Loucy (cell line): ENCODE data around the gene MBD6.
"Not testable (repeated sequence)": the region's sequence is repeated elsewhere in the genome, so short reads cannot be mapped to it uniquely, and the experiment has no call there.

Source experiments
- H2AFZ ChIP-seq: fragments of 200-600 bp; sonication (generic); 2 replicates; pipeline ENCODE4 v1.6.0; 2016; ENCODE audit warnings: antibody characterized with exemption, mild to moderate bottlenecking, low read length, moderate library complexity
- H3F3A ChIP-seq: fragments of 200-600 bp; 2 replicates; pipeline ENCODE4 v1.6.0; 2016; ENCODE audit warnings: antibody characterized with exemption, low read depth, mild to moderate bottlenecking
- H3K27me3 ChIP-seq: fragments of 200-600 bp; sonication (generic); 2 replicates; pipeline ENCODE4 v1.6.1; 2014; ENCODE audit warnings: low read length, mild to moderate bottlenecking; ENCODE audit not compliant: insufficient read depth, poor library complexity, severe bottlenecking
- H3K36me3 ChIP-seq: fragments of 200-600 bp; sonication (generic); 2 replicates; pipeline ENCODE4 v1.6.1; 2016; ENCODE audit warnings: low read length; ENCODE audit not compliant: insufficient read depth
- H3K4me1 ChIP-seq: fragments of 200-600 bp; sonication (generic); 2 replicates; pipeline ENCODE4 v1.5.1; 2014; ENCODE audit warnings: low read length, mild to moderate bottlenecking; ENCODE audit not compliant: insufficient read depth, poor library complexity, severe bottlenecking
- H3K4me2 ChIP-seq: fragments of 200-600 bp; sonication (generic); 2 replicates; pipeline ENCODE4 v1.6.0; 2014; ENCODE audit warnings: antibody characterized with exemption, low read length, low read depth, mild to moderate bottlenecking; ENCODE audit not compliant: poor library complexity, severe bottlenecking
- H3K4me3 ChIP-seq: fragments of 200-600 bp; sonication (generic); 2 replicates; pipeline ENCODE4 v1.5.1; 2014; ENCODE audit warnings: low read length, mild to moderate bottlenecking, mixed read lengths; ENCODE audit not compliant: poor library complexity, severe bottlenecking
- H3K79me2 ChIP-seq: fragments of 200-600 bp; sonication (generic); 2 replicates; pipeline ENCODE4 v1.6.1; 2014; ENCODE audit warnings: low read length; ENCODE audit not compliant: insufficient read depth
- H3K9ac ChIP-seq: fragments of 200-600 bp; sonication (generic); 2 replicates; pipeline ENCODE4 v1.6.0; 2014; ENCODE audit warnings: mild to moderate bottlenecking, low read depth, low read length, moderate library complexity; ENCODE audit not compliant: poor library complexity, severe bottlenecking
- H3K9me2 ChIP-seq: fragments of 200-600 bp; sonication (generic); replicated peaks from 2 replicates; pipeline ENCODE4 v1.6.1; 2016; ENCODE audit warnings: low read depth, low read length, mixed read lengths
- H3K9me3 ChIP-seq: fragments of 200-600 bp; sonication (generic); 2 replicates; pipeline ENCODE4 v1.6.1; 2014; ENCODE audit warnings: mild to moderate bottlenecking, antibody characterized with exemption, low read length, low read depth; ENCODE audit not compliant: insufficient read depth
- H4K20me1 ChIP-seq: fragments of 200-600 bp; sonication (generic); 2 replicates; pipeline ENCODE4 v1.6.0; 2014; ENCODE audit warnings: antibody characterized with exemption, low read length, mild to moderate bottlenecking; ENCODE audit not compliant: insufficient read depth, poor library complexity, severe bottlenecking
- EZH2phosphoT487 ChIP-seq: fragments of 200-600 bp; IDR thresholded peaks from 2 replicates; pipeline ENCODE4 v1.6.1; 2018; ENCODE audit warnings: antibody characterized with exemption, mild to moderate bottlenecking, moderate library complexity, borderline replicate concordance
- TF ChIP-seq, protein P1 (sequence below): fragments of 200-600 bp; sonication (generic); conservative IDR thresholded peaks from 2 replicates; pipeline ENCODE4 v1.5.1; 2014; ENCODE audit warnings: mild to moderate bottlenecking, antibody characterized with exemption, low read length

Gene MBD6

DNA sequence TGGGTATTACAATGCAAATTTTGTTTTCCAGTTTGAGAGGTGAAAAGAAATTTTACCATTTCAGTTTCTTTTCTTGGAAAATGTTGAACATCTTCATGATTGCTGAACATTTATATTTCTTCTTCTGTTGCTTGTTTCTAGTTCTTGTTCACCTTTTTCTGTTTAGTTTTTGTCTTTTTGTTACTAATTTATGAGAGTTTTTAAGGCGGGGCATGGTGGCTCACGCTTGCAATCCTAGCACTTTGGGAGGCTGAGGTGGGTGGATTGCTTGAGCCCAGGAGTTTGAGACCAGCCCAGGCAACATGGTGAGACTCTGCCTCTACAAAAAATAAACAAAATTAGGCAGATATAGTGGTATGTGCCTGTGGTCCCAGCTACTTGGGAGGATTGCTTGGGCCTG is 37.9 kb downstream of the MBD6 start:
- H3K9ac ChIP-seq, result no peak overlapping the region
- H3K4me3 ChIP-seq, result no peak overlapping the region
- H3K27me3 ChIP-seq, result no peaks in the 10 kb centered on the region
- no peaks in the 10 kb centered on the region for H3K4me1 ChIP-seq
- no peaks in the 10 kb centered on the region for H3K36me3 ChIP-seq
- H2AFZ ChIP-seq, result no peak overlapping the region
- H4K20me1 ChIP-seq, result no peaks in the 10 kb centered on the region
- H3K9me2 ChIP-seq, result no peaks in the 10 kb centered on the region
- H3K79me2 ChIP-seq, result no peaks in the 10 kb centered on the region
- TF ChIP-seq EZH2phosphoT487, result no peak
- TF ChIP-seq, protein P1, sequence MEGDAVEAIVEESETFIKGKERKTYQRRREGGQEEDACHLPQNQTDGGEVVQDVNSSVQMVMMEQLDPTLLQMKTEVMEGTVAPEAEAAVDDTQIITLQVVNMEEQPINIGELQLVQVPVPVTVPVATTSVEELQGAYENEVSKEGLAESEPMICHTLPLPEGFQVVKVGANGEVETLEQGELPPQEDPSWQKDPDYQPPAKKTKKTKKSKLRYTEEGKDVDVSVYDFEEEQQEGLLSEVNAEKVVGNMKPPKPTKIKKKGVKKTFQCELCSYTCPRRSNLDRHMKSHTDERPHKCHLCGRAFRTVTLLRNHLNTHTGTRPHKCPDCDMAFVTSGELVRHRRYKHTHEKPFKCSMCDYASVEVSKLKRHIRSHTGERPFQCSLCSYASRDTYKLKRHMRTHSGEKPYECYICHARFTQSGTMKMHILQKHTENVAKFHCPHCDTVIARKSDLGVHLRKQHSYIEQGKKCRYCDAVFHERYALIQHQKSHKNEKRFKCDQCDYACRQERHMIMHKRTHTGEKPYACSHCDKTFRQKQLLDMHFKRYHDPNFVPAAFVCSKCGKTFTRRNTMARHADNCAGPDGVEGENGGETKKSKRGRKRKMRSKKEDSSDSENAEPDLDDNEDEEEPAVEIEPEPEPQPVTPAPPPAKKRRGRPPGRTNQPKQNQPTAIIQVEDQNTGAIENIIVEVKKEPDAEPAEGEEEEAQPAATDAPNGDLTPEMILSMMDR, result no peak
- no peaks in the 10 kb centered on the region for H3K9me3 ChIP-seq
- no peaks in the 10 kb centered on the region for H3F3A ChIP-seq
- H3K4me2 ChIP-seq, result no peak overlapping the region

DNA sequence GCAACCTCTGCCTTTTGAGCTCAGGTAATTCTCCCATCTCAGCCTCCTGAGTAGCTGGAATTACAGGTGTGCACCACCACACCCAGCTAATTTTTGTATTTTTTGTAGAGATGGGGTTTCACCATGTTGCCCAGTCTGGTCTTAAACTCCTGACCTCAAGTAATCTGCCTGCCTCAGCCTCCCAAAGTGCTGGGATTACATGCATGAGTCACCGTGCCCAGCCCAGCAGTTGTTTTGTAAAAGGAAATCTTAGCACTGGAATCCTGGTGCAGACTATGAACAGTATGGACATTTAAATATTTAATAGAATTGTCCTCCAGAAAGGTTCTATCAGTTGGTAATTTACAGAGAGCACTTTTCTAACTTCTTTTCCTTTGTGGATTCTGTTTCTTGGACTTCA is 38.5 kb downstream of the MBD6 start:
- H3K4me3 ChIP-seq, H4K20me1 ChIP-seq, H3K9me2 ChIP-seq, H3K9me3 ChIP-seq, H3K36me3 ChIP-seq, H3K79me2 ChIP-seq, H3K9ac ChIP-seq, H3K4me2 ChIP-seq, H3K27me3 ChIP-seq, H3F3A ChIP-seq, H3K4me1 ChIP-seq, H2AFZ ChIP-seq: not testable (repeated sequence)

DNA sequence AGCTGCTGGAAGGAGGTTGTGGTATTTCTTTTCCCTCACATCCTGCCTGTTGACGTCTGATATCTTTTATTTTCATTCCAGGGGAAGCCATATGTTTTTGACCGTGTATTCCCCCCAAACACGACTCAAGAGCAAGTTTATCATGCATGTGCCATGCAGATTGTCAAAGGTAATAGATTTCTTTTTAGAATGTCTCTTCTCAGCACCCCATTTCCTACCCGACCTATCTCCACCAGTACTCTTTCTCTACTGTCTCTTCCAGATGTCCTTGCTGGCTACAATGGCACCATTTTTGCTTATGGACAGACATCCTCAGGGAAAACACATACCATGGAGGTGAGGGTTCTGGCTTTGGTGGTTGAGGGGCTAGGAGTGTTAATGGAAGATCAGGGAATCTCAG is 40.7 kb downstream of the MBD6 start:
- Histone ChIP-seq H3K9ac (no peak overlapping the region), H3K9me3 (no peaks in the 10 kb centered on the region), H3K4me3 (no peak overlapping the region), H3K27me3 (no peaks in the 10 kb centered on the region), H3K79me2 (no peaks in the 10 kb centered on the region), H2AFZ (no peak overlapping the region), H4K20me1 (no peaks in the 10 kb centered on the region), H3K9me2 (no peaks in the 10 kb centered on the region), H3K4me2 (no peak overlapping the region), H3F3A (no peaks in the 10 kb centered on the region), H3K36me3 (no peaks in the 10 kb centered on the region), H3K4me1 (no peaks in the 10 kb centered on the region)
- TF ChIP-seq EZH2phosphoT487, result no peak
- TF ChIP-seq, protein P1, result no peak

DNA sequence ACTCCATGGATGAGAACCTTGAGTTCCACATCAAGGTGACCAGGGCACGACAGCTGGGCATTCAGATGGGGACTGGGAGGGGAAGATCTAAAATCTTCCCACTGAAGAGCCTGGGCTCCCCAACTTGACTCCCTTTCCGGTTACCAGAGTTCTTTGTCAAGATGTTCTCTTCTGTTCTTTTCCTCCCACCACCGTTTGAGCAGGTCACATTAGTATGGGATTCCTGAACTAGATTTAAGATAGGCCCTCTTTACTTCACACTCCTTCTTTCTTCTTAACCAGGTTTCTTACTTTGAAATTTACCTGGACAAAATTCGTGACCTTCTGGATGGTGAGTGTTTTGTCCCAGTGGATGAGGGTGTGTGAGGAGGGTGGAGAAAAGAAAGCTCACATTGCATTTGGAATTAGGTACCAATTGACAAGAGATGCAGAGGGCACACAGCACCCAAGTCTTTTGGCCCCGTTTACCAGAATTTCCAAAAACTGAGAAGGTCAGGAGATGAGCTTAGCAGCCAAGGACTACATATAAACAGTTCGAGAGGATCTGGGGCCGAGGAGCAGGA is 41.6 kb downstream of the MBD6 start:
- Histone ChIP-seq H4K20me1 (no peaks in the 10 kb centered on the region), H3K4me3 (no peak overlapping the region), H3K4me2 (no peak overlapping the region), H3K36me3 (no peaks in the 10 kb centered on the region), H3K4me1 (no peaks in the 10 kb centered on the region), H2AFZ (no peak overlapping the region), H3K9me3 (no peaks in the 10 kb centered on the region), H3K9ac (no peak overlapping the region), H3K27me3 (no peaks in the 10 kb centered on the region), H3F3A (no peaks in the 10 kb centered on the region), H3K9me2 (no peaks in the 10 kb centered on the region), H3K79me2 (no peaks in the 10 kb centered on the region)
- TF ChIP-seq, protein P1, result no peak
- no peak for TF ChIP-seq EZH2phosphoT487
